Right renal cortex interstitium (tissue), 3 donors: Measurements from ENCODE around the gene NR5A1. TPM values are rescaled to one million over a fixed set of nuclear protein-coding genes. Genes with fewer than 3 reads are reported as not detected.

Source experiments
- DNase-seq, 3 donors: peaks; one replicate each; pipeline ENCODE4 v3.0.0-alpha.2; 2013; ENCODE audit warnings: low read depth in 3 of 3, low spot score in 2 of 3
- polyA plus RNA-seq, 3 donors: library from polyadenylated mRNA; unstranded; fragments of 120-200 nt; gene quantifications; one replicate each; pipeline ENCODE4 v1.2.1, GENCODE V29; 2013; ENCODE audit not compliant: insufficient read length in 3 of 3

The NR5A1 gene
- polyA plus RNA-seq, 3 donors = 0.11 TPM; not detected in 2

GRCh38 chr9:124448019-124448418 lies 59.2 kb downstream of the NR5A1 start:
- DNase-seq = no peak

- DNase-seq = no peak
Measured at GRCh38 chr9:124447297-124447661, 59.9 kb downstream of the NR5A1 start.

- DNase-seq = no peak
Measured at GRCh38 chr9:124444166-124444565, 63.0 kb downstream of the NR5A1 start.

DNA sequence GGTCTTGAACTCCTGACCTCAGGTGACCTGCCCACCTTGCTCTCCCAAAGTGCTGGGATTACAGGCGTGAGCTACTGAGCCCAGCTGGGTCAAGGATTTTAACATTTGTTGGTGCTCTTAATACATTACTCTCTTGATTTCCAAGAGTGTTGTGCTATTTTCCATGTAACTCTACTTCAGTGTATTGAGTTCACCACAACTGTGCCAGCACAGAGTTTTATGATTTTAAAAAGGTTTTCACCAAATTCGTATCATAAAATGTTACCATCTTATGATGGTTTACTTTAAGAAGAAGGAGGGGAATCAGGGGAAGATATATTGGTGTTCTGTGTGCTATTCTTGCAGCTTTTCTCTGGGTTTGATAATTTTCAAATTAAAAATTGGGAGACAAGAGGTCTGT lies 63.6 kb downstream of the NR5A1 start:
- DNase-seq = no peak

DNA sequence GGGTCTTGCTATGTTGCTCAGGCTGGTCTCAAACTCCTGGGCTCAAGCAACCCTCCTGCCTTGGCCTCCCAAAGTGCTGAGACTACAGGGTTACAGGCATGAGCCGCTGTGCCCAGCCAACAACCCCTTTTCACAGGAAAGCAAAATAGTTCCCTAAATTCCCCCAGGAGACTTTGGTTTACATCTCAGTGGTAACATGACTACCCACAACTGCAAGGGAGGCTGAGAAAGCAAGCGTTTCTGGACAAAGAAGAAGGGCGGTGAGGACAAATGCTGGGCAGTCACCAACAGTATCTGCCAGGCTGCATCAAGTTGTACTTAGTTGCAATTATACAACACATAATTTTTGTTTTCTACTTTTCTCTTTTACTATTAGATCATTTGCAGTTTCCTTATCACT lies 64.4 kb downstream of the NR5A1 start:
- no peak for DNase-seq

GRCh38 chr9:124442379-124442778 lies 64.8 kb downstream of the NR5A1 start:
- DNase-seq = no peak

GRCh38 chr9:124441291-124441690 lies 65.9 kb downstream of the NR5A1 start:
- no peak for DNase-seq

- DNase-seq = no peak
Measured at GRCh38 chr9:124440786-124441185, 66.4 kb downstream of the NR5A1 start.

DNA sequence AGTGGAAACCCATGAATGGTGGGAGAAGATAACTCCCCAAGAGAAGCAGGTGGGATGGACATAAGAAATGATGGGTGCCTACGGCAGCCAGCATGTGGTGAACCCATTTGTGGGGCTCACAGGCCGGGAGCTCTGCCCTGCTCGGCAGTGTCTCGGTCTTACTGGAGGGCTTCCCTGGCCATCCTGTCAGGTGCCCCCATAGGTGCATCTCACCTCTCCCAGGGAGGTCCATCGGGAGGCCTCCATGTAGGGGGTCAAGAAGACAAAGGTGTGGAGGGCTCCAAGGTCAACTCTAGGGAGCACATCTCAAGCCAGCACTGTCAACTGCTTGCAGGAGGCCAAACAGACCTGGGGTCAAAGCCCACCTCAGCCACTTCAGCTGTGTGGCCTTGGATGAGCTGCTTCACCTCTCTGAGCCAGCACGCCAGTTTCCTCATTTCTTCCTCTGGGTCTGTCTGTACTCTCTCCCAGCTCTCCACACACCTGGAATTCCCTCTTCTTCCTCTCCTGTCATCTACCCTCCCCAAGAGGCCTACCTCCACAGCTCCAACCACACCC lies 67.4 kb downstream of the NR5A1 start:
- no peak for DNase-seq

DNA sequence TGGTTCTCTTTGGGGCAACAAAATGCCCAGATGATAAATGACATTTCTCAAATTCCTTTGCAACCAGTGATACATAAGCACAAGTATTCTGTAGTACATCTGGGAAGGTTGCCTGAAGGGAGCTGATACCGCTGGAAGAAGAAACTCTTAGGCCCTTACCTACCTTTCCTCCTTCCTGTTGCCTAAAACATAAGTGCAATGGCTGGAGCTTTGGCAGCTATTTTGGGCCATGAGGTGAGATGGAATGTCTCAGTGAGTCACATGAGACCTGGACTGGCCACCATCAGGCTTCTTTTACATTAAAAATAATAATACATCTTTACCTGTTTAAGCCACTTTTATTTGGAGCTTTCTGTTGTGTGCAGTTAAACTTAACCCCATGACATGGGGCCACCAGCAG lies 68.1 kb downstream of the NR5A1 start:
- DNase-seq = no peak

- no peak for DNase-seq
Measured at GRCh38 chr9:124438091-124438490, 69.1 kb downstream of the NR5A1 start.

DNA sequence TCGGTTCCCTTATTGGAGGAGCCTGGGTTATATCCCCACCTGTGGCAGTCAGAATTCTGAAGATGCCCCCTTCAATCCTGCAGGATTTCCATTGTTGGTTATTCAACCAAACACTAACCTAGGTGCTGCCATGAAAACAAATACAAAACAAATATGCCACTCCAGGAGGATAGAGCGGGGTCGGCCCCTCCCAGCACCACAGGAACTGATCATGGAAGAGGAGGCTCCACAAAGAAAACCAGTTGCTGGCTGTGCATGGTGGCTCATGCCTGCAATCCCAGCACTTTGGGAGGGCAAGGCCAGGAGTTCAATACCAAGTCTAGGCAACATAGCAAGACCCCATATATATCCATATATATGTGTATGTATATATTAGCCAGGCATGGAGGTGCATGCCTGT lies 70.1 kb downstream of the NR5A1 start:
- no peak for DNase-seq

DNA sequence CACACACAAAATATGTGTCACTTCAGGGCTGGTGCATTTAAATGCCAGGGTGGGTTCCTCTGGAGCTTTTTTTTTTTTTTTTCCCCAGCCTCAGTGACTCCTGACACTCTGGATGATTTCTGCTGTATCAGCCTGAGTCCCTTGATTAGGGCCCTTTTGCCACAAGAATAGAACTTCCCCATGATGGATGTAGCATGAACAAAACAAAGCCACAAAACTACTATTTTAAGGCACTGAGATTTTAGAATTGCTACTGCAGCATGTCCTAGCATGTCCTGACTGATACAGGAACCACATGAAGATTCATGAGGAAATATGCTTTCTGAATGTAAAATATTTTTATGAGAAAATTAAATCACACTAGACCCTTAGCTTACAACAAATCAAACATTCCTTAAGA lies 70.9 kb downstream of the NR5A1 start:
- no peak for DNase-seq

Other genes starting within 250 kb of the NR5A1 start
- 10 to 100 TPM; 26.9 to 32.8 (median 27.9) TPM for gene NEK6, start 249.4 kb downstream of the NR5A1 start, polyA plus RNA-seq
- gene PSMB7, start 92.0 kb downstream of the NR5A1 start, polyA plus RNA-seq = 100 to 1,000 TPM; 233 to 239 (median 236) TPM
- gene ADGRD2, start 56.9 kb downstream of the NR5A1 start, polyA plus RNA-seq = under 1 TPM in 1 of 3 donors, not detected in 2; 0.17 TPM